IPS-11a (cell line): ENCODE results near the gene CAPZA3.
"Not testable (repeated sequence)": the region's sequence is repeated elsewhere in the genome, so short reads cannot be mapped to it uniquely, and the experiment has no call there.

ENCODE experiments used
- H3K4me3 ChIP-seq: one replicate; pipeline ENCODE4 v1.5.1; 2013; ENCODE audit warnings: low read depth, low read length, control low read depth

The CAPZA3 gene

GRCh38 chr12:18752947-18753346, 15.0 kb downstream of the CAPZA3 start:
- H3K4me3 ChIP-seq = no peak overlapping the region

DNA sequence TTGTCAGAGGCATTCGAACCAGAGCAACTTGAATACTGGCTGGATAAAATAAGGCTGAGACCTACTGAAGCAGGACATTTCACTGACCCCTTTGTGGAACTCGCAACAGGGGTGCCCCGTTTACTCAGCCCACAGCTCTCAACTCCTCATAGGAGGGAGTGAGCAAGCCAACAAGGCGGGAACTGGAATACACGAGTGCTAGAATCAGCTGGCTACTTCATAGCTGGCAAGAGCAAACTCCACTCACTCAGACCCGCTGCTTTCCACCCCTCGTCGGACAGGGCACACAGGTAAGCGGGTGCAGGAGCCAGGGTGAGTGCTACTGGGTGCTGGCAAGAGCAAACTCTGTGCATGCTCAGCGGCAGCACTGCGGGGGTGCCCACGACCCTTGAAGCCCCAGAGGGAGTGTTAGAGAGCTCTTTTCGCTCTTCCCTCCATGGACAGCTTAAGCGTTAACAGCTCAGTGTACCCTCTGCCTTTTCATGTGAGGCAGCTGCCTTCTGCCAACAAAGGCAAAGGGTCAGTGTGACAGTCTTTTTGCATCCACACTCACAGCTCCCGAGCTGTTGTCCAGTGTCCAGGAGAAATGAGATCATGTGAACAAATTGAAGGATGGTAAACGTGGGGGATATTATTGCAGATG, 15.7 kb downstream of the CAPZA3 start:
- no peak overlapping the region for H3K4me3 ChIP-seq

DNA sequence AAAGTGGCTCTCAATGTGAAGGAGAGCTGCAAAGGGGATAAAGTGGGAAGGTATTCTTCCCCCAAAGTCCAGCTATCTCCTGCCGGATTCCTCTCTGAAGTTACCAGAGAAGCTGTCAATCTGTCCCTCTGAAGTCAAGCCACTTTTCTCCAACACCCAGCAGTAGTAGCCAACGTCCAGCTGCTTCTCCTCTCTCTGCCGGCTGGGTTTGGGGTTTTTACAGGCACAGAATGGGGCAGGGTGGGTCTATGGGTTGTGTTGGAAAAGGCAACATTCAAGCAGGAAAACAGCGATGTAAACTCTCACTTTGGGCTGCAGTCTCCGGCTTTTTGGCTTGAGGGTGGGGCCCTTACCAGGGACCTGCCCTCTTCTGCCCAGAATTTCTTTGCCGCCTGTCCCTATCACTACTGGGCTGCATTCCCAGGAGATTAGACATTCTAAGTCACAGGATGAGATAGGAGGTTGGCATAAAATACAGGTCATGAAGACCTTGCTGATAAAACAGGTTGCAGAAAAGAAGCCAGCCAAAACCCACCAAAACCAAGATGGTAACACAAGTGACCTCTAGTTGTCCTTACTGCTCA, 16.3 kb downstream of the CAPZA3 start:
- H3K4me3 ChIP-seq = no peak overlapping the region

DNA sequence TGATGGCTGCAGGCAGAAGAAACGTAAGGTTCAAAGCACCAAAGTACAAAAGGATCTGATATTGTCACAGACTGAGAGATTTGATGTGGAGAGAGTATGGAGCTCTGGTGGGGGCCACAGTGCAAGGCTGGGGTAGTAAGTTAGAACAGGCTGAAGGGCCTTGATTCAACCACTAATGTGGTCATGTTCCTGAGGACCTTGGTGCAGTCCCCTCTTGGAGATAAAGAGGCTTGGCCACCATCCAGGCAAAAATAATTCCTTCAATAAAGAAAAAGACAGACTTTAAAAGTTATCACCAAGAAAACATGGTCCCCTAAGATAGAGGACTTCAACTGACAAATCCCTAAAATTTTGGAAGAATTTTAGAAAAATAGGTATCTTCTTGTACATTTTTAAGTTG, 17.4 kb downstream of the CAPZA3 start:
- no peak overlapping the region for H3K4me3 ChIP-seq

- not testable (repeated sequence) for H3K4me3 ChIP-seq
Measured at GRCh38 chr12:18766479-18766878, 28.6 kb downstream of the CAPZA3 start.

DNA sequence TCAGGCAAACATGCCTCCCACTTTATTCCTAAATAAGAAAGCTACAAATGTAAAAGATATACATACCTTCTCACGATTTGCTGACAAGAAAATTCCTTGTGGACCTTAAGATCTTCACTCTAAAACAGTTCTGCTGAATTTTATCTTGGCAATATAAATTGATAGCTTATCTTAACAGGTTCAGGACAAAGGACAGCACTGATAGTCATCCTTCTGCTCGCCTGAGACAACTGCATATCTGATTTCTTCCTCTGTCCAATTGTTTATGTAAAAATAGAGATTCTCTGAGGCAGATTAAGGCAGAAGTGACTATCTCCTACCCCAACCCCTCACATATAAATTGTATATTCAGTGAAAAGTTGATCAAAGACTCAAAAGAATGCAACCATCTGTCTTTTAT, 44.9 kb downstream of the CAPZA3 start:
- no peak overlapping the region for H3K4me3 ChIP-seq

DNA sequence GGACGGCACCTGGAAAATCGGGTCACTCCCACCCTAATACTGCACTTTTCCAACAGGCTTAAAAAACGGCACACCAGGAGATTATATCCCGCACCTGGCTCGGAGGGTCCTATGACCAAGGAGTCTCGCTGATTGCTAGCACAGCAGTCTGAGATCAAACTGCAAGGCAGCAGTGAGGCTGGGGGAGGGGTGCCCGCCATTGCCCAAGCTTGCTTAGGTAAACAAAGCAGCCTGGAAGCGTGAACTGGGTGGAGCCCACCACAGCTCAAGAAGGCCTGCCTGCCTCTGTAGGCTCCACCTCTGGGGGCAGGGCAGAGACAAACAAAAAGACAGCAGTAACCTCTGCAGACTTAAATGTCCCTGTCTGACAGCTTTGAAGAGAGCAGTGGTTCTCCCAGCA, 47.5 kb downstream of the CAPZA3 start:
- H3K4me3 ChIP-seq = not testable (repeated sequence)
